IMR-90 (cell line): ENCODE data around the gene ZDHHC7. TPM values are rescaled to one million over a fixed set of nuclear protein-coding genes. Genes with fewer than 3 reads are reported as not detected.

Experiments
- ATAC-seq: fragments of 200-7000 bp; cut with Tn5 transposase; 2 replicates; pipeline ENCODE4 v1.9.1; 2020; ENCODE audit warnings: low read depth, mild to moderate bottlenecking, moderate library complexity
- BruUV-seq: library from RNA; stranded (reverse); fragments of 400-500 nt; replicated peaks from 2 replicates; lab custom pipeline; 2021; lab: Mats Ljungman, UMichigan
- CTCF ChIA-PET: fragments of 300-600 bp; formaldehyde crosslinking; extraction: SDS; loops from one replicate; lab custom pipeline; 2021; ENCODE audit warnings: antibody characterized with exemption; lab: Yijun Ruan, JAX
- POLR2A ChIA-PET: fragments of 300-600 bp; sonication (Branson Sonifier 250); formaldehyde crosslinking; loops from one replicate; lab custom pipeline; 2022; ENCODE audit warnings: antibody characterized with exemption; ENCODE audit not compliant: unreplicated experiment; lab: Charles Lee
- DNase-seq: peaks from one replicate; pipeline ENCODE4 v3.0.0; 2013
- H2AFZ ChIP-seq: replicated peaks from 2 replicates; pipeline ENCODE3; 2013; ENCODE audit warnings: low read length, mild to moderate bottlenecking; ENCODE audit not compliant: poor library complexity
- H2AK5ac ChIP-seq: 2 replicates; pipeline ENCODE4 v1.6.1; 2013; ENCODE audit warnings: low read depth, low read length, inconsistent platforms
- H2AK9ac ChIP-seq: replicated peaks from 2 replicates; pipeline ENCODE3; 2013; ENCODE audit warnings: mild to moderate bottlenecking, low read depth, low read length, moderate library complexity; ENCODE audit not compliant: poor library complexity
- H2BK120ac ChIP-seq: 2 replicates; pipeline ENCODE4 v1.6.1; 2013; ENCODE audit warnings: low read depth, low read length, inconsistent platforms
- H2BK15ac ChIP-seq: 3 replicates; pipeline ENCODE4 v1.6.1; 2013; ENCODE audit warnings: low read depth, low read length, inconsistent platforms
- H2BK20ac ChIP-seq: 2 replicates; pipeline ENCODE4 v1.6.1; 2013; ENCODE audit warnings: low read depth, mild to moderate bottlenecking, inconsistent platforms, low read length, moderate library complexity
- H2BK5ac ChIP-seq: 2 replicates; pipeline ENCODE4 v1.6.1; 2013; ENCODE audit warnings: mild to moderate bottlenecking, low read depth, low read length, inconsistent platforms; ENCODE audit not compliant: poor library complexity, severe bottlenecking
- H3K14ac ChIP-seq: replicated peaks from 2 replicates; pipeline ENCODE4 v1.6.1; 2013; ENCODE audit warnings: low read depth, low read length, inconsistent platforms
- H3K18ac ChIP-seq: 2 replicates; pipeline ENCODE4 v1.6.1; 2013; ENCODE audit warnings: low read depth, low read length, control low read depth
- H3K23ac ChIP-seq: 2 replicates; pipeline ENCODE4 v1.6.1; 2013; ENCODE audit warnings: low read depth, low read length, inconsistent platforms
- H3K27ac ChIP-seq: 2 replicates; pipeline ENCODE4 v1.5.1; 2013; ENCODE audit warnings: mild to moderate bottlenecking, control low read depth, low read length; ENCODE audit not compliant: insufficient read depth
- H3K27me3 ChIP-seq: 2 replicates; pipeline ENCODE4 v1.6.1; 2013; ENCODE audit warnings: low read length; ENCODE audit not compliant: control insufficient read depth, insufficient read depth
- H3K36me3 ChIP-seq: 2 replicates; pipeline ENCODE4 v1.6.1; 2013; ENCODE audit warnings: low read length, mixed read lengths; ENCODE audit not compliant: control insufficient read depth, insufficient read depth
- H3K4ac ChIP-seq: 2 replicates; pipeline ENCODE4 v1.6.1; 2013; ENCODE audit warnings: low read depth, low read length, inconsistent platforms
- H3K4me1 ChIP-seq: 2 replicates; pipeline ENCODE4 v1.6.1; 2013; ENCODE audit warnings: low read length, mixed read lengths; ENCODE audit not compliant: control insufficient read depth, insufficient read depth
- H3K4me2 ChIP-seq: 2 replicates; pipeline ENCODE4 v1.6.1; 2013; ENCODE audit warnings: low read depth, mild to moderate bottlenecking, control low read depth, low read length, moderate library complexity
- H3K4me3 ChIP-seq: 2 replicates; pipeline ENCODE4 v1.5.1; 2013; ENCODE audit warnings: low read depth, mild to moderate bottlenecking, control low read depth, low read length, moderate library complexity; ENCODE audit not compliant: insufficient read depth
- H3K56ac ChIP-seq: 2 replicates; pipeline ENCODE4 v1.6.1; 2013; ENCODE audit warnings: low read length, inconsistent platforms; ENCODE audit not compliant: insufficient read depth; ENCODE audit errors: extremely low read depth
- H3K79me1 ChIP-seq, 2 experiments: 2 replicates each; pipeline ENCODE4 v1.6.1; 2013; ENCODE audit warnings: low read length in 2 of 2, inconsistent platforms in 1 of 2, low read depth in 1 of 2
- H3K9ac ChIP-seq: 2 replicates; pipeline ENCODE4 v1.6.1; 2013; ENCODE audit warnings: low read depth, low read length, control low read depth
- H3K9me1 ChIP-seq: 2 replicates; pipeline ENCODE4 v1.6.1; 2013; ENCODE audit warnings: low read length, inconsistent platforms; ENCODE audit not compliant: insufficient read depth
- H3K9me3 ChIP-seq: 2 replicates; pipeline ENCODE4 v1.6.1; 2013; ENCODE audit warnings: low read length; ENCODE audit not compliant: control insufficient read depth, insufficient read depth
- H4K20me1 ChIP-seq: 2 replicates; pipeline ENCODE4 v1.6.1; 2013; ENCODE audit warnings: low read length, inconsistent platforms; ENCODE audit not compliant: insufficient read depth
- H4K5ac ChIP-seq: 2 replicates; pipeline ENCODE4 v1.6.1; 2013; ENCODE audit warnings: mild to moderate bottlenecking, low read depth, low read length, control low read depth
- H4K8ac ChIP-seq, 2 experiments: 2 replicates each; pipeline ENCODE4 v1.6.1; 2013; ENCODE audit warnings: low read depth in 2 of 2, low read length in 2 of 2, control low read depth in 1 of 2, inconsistent platforms in 1 of 2
- H4K91ac ChIP-seq: 2 replicates; pipeline ENCODE4 v1.6.1; 2013; ENCODE audit warnings: low read depth, low read length, inconsistent platforms; ENCODE audit not compliant: insufficient read depth
- BHLHE40 ChIP-seq: fragments of 150-350 bp; IDR thresholded peaks from 2 replicates; pipeline ENCODE4 v1.6.1; 2016; ENCODE audit warnings: mild to moderate bottlenecking, low read depth, low read length
- CEBPB ChIP-seq: IDR thresholded peaks from 2 replicates; pipeline ENCODE4 v1.6.1; 2012; ENCODE audit warnings: low read depth, low read length, improper control_type of control experiment
- ELK1 ChIP-seq: fragments of 150-350 bp; IDR thresholded peaks from 2 replicates; pipeline ENCODE4 v1.6.1; 2016; ENCODE audit warnings: low read depth, mild to moderate bottlenecking, low read length, moderate library complexity, borderline replicate concordance
- FOS ChIP-seq: fragments of 150-350 bp; IDR thresholded peaks from 2 replicates; pipeline ENCODE4 v1.6.1; 2016; ENCODE audit warnings: low read depth, low read length
- MAFK ChIP-seq: IDR thresholded peaks from 2 replicates; pipeline ENCODE4 v1.6.1; 2012; ENCODE audit warnings: low read depth, low read length, improper control_type of control experiment
- MAZ ChIP-seq: IDR thresholded peaks from 2 replicates; pipeline ENCODE4 v1.6.1; 2012; ENCODE audit warnings: low read depth, mild to moderate bottlenecking, low read length, improper control_type of control experiment, moderate library complexity, borderline replicate concordance
- NFE2L2 ChIP-seq: fragments of 150-350 bp; IDR thresholded peaks from 2 replicates; pipeline ENCODE4 v1.6.1; 2016; ENCODE audit warnings: low read depth, mild to moderate bottlenecking, low read length
- POLR2A ChIP-seq: IDR thresholded peaks from 2 replicates; pipeline ENCODE4 v1.6.1; 2012; ENCODE audit warnings: mild to moderate bottlenecking, low read depth, low read length
- RAD21 ChIP-seq: IDR thresholded peaks from 2 replicates; pipeline ENCODE4 v1.6.1; 2012; ENCODE audit warnings: low read length, improper control_type of control experiment
- RCOR1 ChIP-seq: IDR thresholded peaks from 2 replicates; pipeline ENCODE4 v1.6.1; 2012; ENCODE audit warnings: mild to moderate bottlenecking, low read length, improper control_type of control experiment; ENCODE audit not compliant: insufficient replicate concordance
- RFX5 ChIP-seq: IDR thresholded peaks from 2 replicates; pipeline ENCODE4 v1.8.0; 2012; ENCODE audit warnings: low read depth, mild to moderate bottlenecking, low read length, moderate library complexity
- SMC3 ChIP-seq: fragments of 150-350 bp; IDR thresholded peaks from 2 replicates; pipeline ENCODE4 v1.6.1; 2016; ENCODE audit warnings: low read depth, mild to moderate bottlenecking, antibody characterized with exemption, low read length, moderate library complexity
- USF2 ChIP-seq: fragments of 150-350 bp; IDR thresholded peaks from 2 replicates; pipeline ENCODE4 v1.6.1; 2017; ENCODE audit warnings: mild to moderate bottlenecking, antibody characterized with exemption, low read length, low read depth
- WGBS, 2 experiments: methylation state at CpG; one replicate each; pipeline versions ENCODE4 v1.1.5 to v1.1.7; 2013; ENCODE audit warnings: missing lambda C conversion rate in 2 of 2; ENCODE audit not compliant: insufficient read length in 1 of 2; ENCODE audit errors: extremely low coverage in 2 of 2; 5-methylcytosine and 5-hydroxymethylcytosine counted together
- dilution Hi-C: fragments of 300-500 bp; cut with HindIII; formaldehyde crosslinking; loops from one replicate; pipeline ENCODE4 v1.14.3; 2018; ENCODE audit warnings: low sequenced_read_pairs; ENCODE audit not compliant: unreplicated experiment
- in situ Hi-C: fragments of 300-500 bp; cut with MboI; formaldehyde crosslinking; loops from 3 replicates; pipeline ENCODE4 v1.14.3; 2019; ENCODE audit warnings: low sequenced_read_pairs, inconsistent platforms, mixed read lengths
- intact Hi-C: fragments of 100-400 bp; cut with micrococcal nuclease; formaldehyde crosslinking; loops from 2 replicates; pipeline ENCODE4 v1.10.0; 2022
- polyA plus RNA-seq, 3 experiments: library from polyadenylated mRNA; depleted of rRNA; stranded (reverse); fragments of >200 nt; gene quantifications; 2 replicates each; pipeline ENCODE4 v1.2.3, GENCODE V29; 2012; ENCODE audit warnings: low replicate concordance in 1 of 3
- total RNA-seq: library from RNA; depleted of rRNA; stranded (reverse); fragments of >200 nt; gene quantifications from 2 replicates; pipeline ENCODE4 v1.2.3, GENCODE V29; 2012
- TF ChIP-seq, protein P1 (sequence below): conservative IDR thresholded peaks from 2 replicates; pipeline ENCODE4 v1.5.1; 2012; ENCODE audit warnings: mild to moderate bottlenecking, low read depth, low read length, improper control_type of control experiment

ZDHHC7 gene
- total and polyA plus RNA-seq, 2 of the 4 experiments (the other 2 are of a cell fraction), result 80.1 to 97.1 TPM

DNA sequence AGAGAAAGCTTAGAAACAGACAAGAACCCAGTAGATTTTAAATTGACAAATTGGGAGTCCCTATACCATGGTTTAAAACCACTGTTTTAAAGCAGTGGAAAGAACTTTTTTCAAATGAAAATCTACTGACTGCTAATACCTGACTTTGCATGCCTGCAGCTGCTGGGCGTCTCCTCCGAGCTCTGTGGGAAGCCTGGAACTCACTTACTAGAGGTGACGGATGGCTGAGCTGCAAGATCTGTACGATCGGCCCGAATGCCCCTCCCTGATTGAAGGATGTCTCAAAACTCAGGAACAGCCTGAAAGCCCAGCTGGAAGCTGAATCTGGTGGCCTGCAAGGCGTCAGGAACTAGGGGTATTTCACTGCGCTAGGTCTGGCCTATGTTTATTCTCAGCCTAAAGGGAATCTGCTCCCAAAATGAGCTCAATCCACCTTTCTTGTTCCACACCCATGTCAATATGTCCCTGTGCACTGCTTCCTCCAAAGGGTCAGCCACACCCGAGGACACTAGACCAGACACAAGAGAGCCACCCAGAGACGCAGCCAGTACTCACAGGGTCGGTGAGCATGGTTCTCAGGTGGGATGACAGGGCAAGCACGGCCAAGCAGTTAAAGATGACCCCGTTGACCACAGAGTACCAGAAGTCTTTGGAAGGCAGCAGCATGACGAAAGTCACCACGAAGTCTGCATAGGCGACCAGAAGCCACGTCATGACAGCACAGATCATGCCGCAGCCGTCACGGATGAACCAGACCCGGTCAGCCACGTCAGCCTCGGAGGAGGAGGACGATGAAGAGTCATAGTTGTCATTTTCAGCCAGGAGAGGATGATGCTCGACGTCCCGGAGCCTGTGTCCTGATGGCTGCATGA, 21.4 kb downstream of the ZDHHC7 start:
- H3K27me3 ChIP-seq, result no peaks in the 10 kb centered on the region
- H4K91ac ChIP-seq, result no peak overlapping the region
- DNase-seq (no peak), ATAC-seq (no peak)
- no peak overlapping the region for H2BK120ac ChIP-seq
- no peak overlapping the region for H3K27ac ChIP-seq
- H3K36me3 ChIP-seq, result peaks cover 57% of the 10 kb centered on the region
- H3K4me3 ChIP-seq, result no peak overlapping the region
- no peak overlapping the region for H2AK9ac ChIP-seq
- H2BK15ac ChIP-seq, result no peak overlapping the region
- no peak overlapping the region for H3K4me2 ChIP-seq
- H2BK5ac ChIP-seq, result no peak overlapping the region
- no TSS peak for BruUV-seq
- dilution Hi-C loops (no loop called here), intact Hi-C loops (no loop called here), in situ Hi-C loops (no loop called here)
- CTCF ChIA-PET, result interaction anchor here (0.5 kb wide), 1 partner anchor 571 kb away, joined by 4 read pairs; no protein-coding TSS in a partner anchor
- no peak overlapping the region for H3K23ac ChIP-seq
- no peaks in the 10 kb centered on the region for H3K9me3 ChIP-seq
- H3K9ac ChIP-seq, result no peak overlapping the region
- H3K4ac ChIP-seq, result 0 out of 2 replicates have a peak overlapping the region, but pooled peaks have one; percentile 10
- H2AK5ac ChIP-seq, result peak overlapping the region; percentile 44; the same call in 1 of the 2 replicates
- H3K56ac ChIP-seq, result no peak overlapping the region
- no peak overlapping the region for H3K18ac ChIP-seq
- no peak overlapping the region for H4K5ac ChIP-seq
- no peak overlapping the region for H2AFZ ChIP-seq
- no peak overlapping the region for H3K14ac ChIP-seq
- H4K8ac ChIP-seq, result peak overlapping the region in 1 of 2 experiments; percentile 29; a peak in 2 of 4 replicates
- WGBS, 2 experiments, result 88% methylated on average over 24 of the region's 27 CpGs; no CpG with 5 or more reads in 1 of the 2 experiments
- peaks cover 44 to 82% of the 10 kb centered on the region in 2 experiments for H3K79me1 ChIP-seq
- H4K20me1 ChIP-seq, result no peaks in the 10 kb centered on the region; the same call in 1 of the 2 replicates
- no peak overlapping the region for H2BK20ac ChIP-seq
- peaks cover 38% of the 10 kb centered on the region for H3K4me1 ChIP-seq
- H3K9me1 ChIP-seq, result peaks cover 28% of the 10 kb centered on the region
- POLR2A ChIA-PET, result no interaction called here
- TF ChIP-seq, protein P1, sequence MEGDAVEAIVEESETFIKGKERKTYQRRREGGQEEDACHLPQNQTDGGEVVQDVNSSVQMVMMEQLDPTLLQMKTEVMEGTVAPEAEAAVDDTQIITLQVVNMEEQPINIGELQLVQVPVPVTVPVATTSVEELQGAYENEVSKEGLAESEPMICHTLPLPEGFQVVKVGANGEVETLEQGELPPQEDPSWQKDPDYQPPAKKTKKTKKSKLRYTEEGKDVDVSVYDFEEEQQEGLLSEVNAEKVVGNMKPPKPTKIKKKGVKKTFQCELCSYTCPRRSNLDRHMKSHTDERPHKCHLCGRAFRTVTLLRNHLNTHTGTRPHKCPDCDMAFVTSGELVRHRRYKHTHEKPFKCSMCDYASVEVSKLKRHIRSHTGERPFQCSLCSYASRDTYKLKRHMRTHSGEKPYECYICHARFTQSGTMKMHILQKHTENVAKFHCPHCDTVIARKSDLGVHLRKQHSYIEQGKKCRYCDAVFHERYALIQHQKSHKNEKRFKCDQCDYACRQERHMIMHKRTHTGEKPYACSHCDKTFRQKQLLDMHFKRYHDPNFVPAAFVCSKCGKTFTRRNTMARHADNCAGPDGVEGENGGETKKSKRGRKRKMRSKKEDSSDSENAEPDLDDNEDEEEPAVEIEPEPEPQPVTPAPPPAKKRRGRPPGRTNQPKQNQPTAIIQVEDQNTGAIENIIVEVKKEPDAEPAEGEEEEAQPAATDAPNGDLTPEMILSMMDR, result no peak
- no peak for TF ChIP-seq CEBPB
- TF ChIP-seq MAFK, result no peak
- TF ChIP-seq RFX5, result no peak
- TF ChIP-seq MAZ, result no peak
- no peak for TF ChIP-seq ELK1
- TF ChIP-seq RCOR1, result no peak
- TF ChIP-seq SMC3, result no peak
- no peak for TF ChIP-seq POLR2A
- TF ChIP-seq FOS, result no peak
- TF ChIP-seq NFE2L2, result no peak
- TF ChIP-seq RAD21, result no peak
- no peak for TF ChIP-seq USF2
- TF ChIP-seq BHLHE40, result no peak
